SK-N-MC (cell line): ENCODE measurements around the gene DENND2A.

Experiments
- EZH2 ChIP-seq: fragments of 200-600 bp; sonication (generic); IDR thresholded peaks from one replicate; pipeline ENCODE4 v1.6.1; 2017; ENCODE audit warnings: antibody characterized with exemption
- POLR2AphosphoS5 ChIP-seq: IDR thresholded peaks from 2 replicates; pipeline ENCODE4 v1.6.1; 2012; ENCODE audit warnings: mild to moderate bottlenecking, low read depth, low read length, borderline replicate concordance

DNA sequence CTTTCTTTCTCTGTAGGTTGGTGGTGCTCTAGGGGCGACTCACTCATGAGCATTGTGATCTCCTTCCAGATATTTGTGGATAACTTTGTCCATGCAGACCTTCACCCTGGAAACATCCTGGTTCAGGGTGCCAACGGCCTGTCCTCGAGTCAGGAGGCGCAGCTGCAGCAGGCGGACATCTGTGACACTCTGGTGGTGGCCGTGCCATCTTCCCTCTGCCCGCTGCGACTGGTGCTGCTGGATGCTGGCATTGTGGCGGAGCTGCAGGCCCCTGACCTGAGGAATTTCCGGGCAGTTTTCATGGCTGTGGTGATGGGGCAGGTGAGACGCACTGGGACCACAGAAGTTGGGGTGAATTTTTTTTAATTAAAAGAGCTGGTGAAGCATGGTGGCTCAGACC is 46.3 kb upstream of the DENND2A start:
- no peak for TF ChIP-seq POLR2AphosphoS5
- no peak for TF ChIP-seq EZH2
